GM18907 (cell line): ENCODE measurements around the gene SMPDL3A.

ENCODE experiments used
- ATAC-seq: cut with Tn5 transposase; IDR thresholded peaks from one replicate; pipeline ENCODE4 v1.9.1; 2021; ENCODE audit warnings: mild to moderate bottlenecking, moderate library complexity; ENCODE audit not compliant: unreplicated experiment

SMPDL3A gene

DNA sequence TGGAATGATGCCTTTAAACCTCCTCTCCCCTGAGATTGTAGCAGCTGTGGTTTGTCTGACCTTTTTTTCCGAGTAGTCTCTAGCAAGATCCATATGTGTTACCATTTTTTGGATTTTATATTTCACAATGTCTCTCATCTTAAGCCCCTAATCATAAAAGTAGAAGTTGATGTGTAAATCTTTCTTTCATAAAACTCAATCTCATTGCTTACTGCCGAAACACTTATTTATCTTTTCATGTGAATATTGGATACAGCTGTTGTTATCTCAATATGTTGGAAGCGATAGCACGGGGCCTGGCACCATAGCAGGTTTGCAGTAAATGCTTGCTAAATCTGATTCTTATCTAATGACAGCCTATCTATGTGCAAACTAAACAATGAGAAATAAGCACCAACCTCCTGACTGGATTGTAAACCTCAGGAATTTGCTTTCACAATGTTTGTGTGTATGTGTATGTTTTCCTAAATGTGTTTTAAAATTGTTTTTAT is 14.2 kb downstream of the SMPDL3A start:
- ATAC-seq: no peak

DNA sequence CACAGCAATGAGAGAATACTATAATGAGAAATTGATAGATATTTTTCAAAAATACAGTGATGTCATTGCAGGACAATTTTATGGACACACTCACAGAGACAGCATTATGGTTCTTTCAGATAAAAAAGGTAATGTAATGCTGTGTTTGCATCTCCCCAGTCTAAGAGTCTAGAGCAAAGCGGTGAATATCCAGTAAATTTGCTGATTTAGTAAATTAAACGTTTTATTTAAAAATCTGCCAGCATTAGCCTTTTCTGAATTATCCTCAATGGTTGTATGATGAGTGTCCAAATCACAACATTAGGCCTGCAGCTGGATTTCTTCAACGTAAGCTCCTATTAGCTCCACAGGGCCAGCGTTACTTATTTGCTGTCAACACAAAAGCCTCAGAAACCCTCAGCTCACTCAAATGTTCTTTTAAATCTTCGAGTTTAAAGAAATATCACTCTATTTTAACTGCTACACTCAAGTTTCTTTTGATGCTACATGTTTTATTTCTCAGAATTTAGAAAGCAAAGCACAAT is 16.0 kb downstream of the SMPDL3A start:
- ATAC-seq: no peak

- ATAC-seq: no peak
Observed at GRCh38 chr6:122806291-122806690, 17.2 kb downstream of the SMPDL3A start.

DNA sequence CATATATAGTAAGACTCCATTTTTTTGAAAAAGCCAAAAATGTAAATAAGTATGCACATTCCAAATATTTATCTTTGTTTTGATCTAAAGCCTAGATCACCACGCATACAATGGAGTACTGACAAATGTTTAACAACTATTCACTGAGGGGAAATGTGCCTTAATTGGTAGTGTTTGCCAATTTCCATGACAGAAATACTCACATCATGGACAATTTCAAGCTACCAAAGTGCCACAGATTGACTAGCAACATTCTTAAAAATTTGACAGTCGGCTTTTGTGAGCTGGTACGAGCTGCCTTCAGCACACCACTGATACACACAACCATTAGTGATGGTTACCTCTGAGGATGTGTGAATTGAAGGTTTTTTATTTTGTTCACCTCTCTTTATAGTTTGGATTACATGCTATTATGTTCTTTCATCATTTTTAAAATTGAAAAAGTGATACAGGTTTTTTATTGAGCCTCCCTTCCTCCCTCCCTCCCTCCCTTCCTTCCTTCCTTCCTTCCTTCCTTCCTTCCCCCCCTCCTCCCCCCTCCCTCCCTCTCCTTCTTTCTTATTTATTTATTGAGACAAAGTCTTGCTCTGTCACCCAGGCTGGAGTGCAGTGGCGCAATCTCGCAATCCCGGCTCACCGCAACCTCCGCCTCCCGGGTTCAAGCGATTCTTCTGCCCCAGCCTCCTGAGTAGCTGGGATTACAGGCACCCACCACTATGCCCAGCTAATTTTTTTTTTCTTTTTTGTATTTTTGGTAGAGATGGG is 19.2 kb downstream of the SMPDL3A start:
- ATAC-seq: no peak

- no peak for ATAC-seq
Observed at GRCh38 chr6:122809001-122809400, 19.9 kb downstream of the SMPDL3A start.

GRCh38 chr6:122809691-122810090 is 20.6 kb downstream of the SMPDL3A start:
- ATAC-seq: no peak

DNA sequence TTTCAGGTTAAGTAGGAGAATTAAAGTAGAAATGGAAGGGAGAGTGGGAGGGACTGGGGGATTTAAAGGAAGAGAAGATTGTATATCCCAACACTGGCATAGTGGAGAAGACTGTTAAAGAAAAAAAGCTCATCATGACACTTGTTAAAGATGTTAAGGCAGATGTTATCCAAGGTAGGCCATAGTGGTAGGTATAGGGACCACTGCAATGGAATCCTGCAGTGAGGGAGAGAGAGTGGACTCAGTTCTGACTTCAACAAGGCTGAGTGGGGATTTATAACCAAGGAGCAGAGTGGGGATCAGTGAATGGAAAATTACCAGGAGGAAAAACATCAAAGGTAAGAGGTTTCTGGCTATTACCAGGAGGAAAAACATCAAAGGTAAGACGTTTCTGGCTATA is 21.1 kb downstream of the SMPDL3A start:
- no peak for ATAC-seq

GRCh38 chr6:122817358-122817757 is 28.3 kb downstream of the SMPDL3A start:
- no peak for ATAC-seq

DNA sequence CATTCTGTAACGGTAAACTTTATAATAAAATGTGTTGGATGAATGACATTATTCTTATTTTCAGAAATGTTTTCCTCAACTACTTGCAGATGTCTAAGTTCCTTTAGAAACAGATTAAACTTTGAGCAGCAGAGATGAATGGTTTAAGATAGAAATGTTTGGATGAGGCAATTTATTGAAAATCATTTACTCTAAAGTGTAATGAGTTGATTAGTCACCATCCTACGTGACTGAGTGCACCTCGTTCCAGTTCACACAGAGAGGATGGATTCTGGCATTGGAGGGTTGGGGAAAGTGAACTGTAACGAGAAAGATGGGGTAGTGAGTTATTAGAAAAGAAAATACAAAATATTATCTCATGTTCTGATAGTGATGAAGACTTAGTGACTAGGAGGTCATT is 28.7 kb downstream of the SMPDL3A start:
- ATAC-seq: no peak

DNA sequence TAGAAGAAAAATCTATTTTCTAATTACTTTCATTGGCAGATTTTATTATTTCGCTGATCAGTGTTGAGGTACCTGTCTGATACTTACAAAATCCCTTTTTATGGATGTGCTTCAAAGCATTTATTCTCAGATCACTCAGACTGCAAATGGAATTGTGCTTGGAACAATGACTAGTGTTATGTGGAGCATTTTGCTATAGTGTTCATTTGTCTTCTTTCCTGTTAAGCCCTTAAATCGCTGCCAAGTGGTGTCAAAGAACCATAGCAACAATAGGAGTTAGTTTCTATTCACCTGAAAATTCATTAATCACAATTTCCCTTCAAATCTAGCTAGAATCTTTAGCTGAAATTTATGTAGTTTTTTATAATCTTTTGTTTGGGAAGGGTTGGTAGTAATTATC is 29.8 kb downstream of the SMPDL3A start:
- no peak for ATAC-seq

DNA sequence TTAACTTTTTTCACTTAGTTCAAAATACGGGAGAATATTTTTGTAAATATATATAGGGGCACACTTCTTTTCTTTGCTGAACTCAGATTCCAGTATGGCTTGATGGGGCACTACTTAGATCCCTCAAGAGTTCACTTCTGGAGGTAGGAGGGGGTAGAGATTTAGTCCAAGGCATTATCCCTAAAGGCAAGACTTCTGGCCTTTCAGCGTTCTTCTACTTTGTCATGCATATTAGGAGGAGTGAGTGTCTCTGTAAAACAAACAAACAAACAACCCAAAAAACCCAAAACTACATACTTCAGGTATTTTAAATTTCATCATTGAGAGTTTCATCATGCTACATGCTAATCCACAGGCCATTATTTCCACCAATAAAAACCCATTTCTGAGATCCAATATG is 32.0 kb downstream of the SMPDL3A start:
- ATAC-seq: no peak

DNA sequence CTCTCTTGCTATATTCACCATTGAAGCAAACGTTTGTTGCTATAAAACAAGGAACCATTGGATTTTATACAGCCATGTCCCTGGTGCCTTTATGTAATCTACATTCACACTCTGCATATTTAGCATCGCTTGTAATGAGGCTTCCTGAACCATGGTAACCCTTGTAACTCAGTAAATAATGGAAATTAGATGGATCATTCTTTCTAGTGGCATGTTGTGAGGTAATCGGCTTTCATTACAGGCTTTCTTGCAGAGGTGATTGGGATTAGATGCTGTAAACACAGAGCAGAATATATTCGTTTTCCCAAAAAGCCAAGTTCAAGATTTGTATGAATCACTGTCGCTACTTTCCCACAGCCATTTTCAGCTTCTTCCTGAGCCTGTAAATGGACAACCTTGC is 36.1 kb downstream of the SMPDL3A start:
- no peak for ATAC-seq

GRCh38 chr6:122829456-122829855 is 40.4 kb downstream of the SMPDL3A start:
- no peak for ATAC-seq

GRCh38 chr6:122831511-122831910 is 42.5 kb downstream of the SMPDL3A start:
- ATAC-seq: no peak

DNA sequence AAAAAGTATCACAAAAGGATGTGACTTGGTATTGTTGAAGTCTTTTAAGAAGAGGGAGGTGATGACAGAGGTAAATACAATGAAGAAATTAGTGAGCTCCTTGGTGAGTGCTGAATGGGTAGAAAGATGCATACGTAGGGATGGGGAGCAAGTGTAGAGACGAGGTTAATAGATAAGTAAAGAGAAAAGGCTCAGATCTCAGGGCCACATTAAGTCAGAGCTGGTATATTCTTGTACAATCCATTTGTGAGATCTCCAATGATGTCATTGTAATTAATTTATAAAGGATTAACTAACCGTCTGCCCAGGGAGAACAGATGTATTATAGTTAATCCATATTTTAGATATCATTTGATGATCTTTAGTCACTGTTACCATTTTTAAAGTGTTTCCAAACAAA is 43.4 kb downstream of the SMPDL3A start:
- ATAC-seq: no peak

DNA sequence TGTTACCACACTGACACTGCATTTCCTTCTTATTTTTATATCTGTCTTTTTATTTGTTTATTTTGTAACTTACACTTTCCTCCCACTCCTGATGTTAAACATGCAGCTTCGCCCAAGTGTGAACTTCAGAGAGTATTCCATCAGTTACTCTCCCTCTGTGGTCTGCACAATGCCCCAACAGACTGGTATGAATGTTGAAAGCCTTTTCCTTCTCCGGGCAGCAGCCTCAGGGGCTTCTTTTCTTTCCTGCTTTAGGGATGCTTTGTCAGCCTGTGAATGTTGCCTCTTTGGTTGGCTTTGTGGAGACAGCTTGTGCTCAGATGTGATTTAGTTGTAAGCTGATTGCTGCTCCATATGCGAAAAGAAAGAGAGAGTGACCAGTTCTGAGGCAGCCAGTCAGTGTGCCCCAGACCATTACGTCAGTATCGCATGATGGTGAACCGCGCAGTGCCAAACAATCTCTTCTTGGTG is 44.0 kb downstream of the SMPDL3A start:
- ATAC-seq: no peak

DNA sequence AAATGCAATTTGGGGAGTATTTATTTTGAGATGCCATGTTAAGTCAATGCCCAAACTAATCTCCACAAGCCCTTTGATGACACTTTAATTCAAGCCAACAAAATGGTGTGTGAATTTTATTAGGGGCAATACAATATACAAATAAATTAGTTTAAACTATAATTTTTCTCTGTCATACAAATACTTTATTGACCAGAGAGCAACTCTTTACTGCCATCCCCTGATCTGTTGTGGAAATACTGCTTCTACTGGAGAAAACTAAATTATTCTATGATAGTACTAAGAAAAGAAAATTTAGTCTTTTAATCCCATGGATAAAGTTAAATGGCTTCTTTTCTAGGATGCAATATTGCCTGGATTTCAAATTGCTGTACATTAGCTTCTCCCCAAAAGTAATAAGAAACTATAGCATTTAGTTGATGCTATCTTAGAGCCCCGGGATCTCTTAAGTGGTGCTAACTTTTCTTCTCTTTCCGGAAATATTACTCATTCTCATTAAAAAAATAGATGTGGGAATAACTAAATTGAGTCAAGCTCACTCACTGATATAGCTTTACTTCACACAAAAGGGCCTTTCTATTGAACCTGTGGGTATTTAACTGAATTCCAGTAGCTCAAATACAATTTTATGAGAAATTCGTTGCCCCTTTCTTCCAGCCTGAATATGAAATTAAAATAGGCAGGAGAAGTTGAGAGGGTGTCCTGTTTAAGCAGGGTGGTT is 49.2 kb downstream of the SMPDL3A start:
- ATAC-seq: no peak

DNA sequence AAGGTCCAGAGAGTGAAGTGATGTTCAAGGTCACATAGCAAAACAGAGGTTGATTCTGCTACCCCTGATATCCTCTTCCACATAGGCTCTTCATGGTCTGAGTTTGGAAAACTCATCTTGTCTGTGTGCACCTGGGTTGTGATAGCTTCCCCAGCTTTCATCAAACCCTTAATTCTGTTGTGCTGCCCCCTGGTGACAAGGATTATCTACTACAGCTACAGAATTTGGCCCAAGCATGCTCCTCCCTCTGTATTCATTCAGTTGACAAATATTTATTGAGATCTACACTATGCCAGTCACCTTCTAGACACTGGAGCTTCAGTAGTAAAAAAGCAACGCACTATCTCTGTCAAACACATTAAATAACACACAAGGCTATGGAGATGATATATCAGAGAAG is 50.4 kb downstream of the SMPDL3A start:
- ATAC-seq: peak; percentile 92

DNA sequence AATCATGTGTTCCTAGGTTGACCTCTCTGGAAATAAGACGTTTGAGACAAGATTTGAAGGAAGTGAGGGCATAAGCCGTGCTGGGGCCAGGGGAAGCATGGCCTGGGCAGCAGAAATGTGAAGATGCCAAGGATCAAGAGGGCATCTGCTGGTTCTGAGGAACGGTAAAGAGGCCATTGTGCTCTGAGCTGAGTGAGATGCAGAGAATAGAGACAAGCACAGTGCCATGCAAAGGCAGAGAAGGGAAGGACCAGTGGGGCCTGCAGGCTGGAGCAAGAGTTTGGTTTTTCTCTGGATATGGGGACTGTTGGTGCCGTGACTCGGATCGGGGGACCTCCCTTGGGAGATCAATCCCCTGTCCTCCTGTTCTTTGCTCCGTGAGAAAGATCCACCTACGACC is 50.8 kb downstream of the SMPDL3A start:
- peak; percentile 19 for ATAC-seq

GRCh38 chr6:122845464-122845863 is 56.4 kb downstream of the SMPDL3A start:
- ATAC-seq: no peak

GRCh38 chr6:122845916-122846612 is 57.0 kb downstream of the SMPDL3A start:
- ATAC-seq: no peak
